ENCODE data around the gene APBA2.

APBA2 gene

DNA sequence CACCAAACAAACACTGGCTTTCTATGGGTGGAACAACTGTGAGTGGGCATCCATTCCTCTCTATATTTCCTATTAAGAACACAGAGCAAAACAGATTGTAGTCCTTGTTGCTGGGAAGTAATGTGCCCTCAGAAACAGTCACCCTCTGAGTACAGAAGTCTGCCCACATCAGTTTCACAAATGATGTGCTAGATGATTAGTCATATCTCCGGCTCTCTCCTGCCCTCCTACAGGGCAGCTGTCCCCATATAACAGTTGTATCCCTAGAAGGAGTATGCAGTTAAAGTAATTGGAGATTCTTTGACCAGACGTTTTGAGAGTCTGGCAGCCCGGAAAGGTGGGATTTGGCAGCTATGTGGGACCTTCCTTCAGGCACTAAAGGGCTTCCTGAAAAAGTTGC, 159.9 kb downstream of the APBA2 start:
- DNase-seq: no peak

DNA sequence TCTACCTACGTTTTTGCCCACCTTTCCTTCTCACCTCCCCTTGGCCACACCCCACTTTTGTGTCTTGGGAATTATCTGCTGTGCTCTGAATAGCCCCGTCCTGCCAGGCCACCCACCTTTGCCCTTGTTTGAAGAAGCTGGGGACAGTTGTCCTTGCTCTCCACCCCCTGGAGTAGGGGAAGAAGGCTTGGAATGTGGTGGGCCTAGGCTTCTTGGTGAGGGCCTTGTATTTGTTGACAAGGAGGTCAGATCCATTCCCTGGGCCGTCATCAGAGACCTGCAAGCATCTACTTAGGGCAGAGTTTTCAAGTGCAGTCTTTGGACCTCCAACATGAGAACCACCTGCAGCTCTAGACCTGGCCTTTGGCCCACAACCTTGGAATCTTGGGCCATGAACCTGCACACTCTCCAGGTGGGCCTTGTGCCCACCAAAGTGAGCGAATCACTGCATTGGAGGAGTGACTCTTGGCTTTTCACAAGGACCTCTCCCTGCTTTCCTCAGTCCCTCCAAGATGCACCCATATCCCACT, 160.6 kb downstream of the APBA2 start:
- DNase-seq: no peak

DNA sequence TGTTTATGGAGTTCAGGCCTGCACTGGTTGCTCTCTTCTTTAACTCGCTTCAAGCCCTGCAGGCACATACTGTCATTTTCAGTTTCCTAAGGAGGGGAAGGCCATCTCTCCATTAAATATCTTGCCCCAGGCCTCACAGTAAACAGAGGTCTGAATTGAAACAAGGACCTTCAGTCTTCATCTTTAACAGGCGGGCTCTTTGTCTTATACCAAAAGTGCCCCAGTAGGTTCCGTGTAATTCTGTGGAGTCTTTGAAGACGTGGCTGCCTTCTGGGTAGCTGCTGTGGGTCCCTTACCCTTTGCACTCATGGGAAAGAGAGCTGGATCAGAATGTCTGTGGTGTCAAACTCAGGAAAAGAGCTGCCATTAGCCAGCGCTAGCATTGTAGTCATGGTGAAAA, 161.2 kb downstream of the APBA2 start:
- no peak for DNase-seq

DNA sequence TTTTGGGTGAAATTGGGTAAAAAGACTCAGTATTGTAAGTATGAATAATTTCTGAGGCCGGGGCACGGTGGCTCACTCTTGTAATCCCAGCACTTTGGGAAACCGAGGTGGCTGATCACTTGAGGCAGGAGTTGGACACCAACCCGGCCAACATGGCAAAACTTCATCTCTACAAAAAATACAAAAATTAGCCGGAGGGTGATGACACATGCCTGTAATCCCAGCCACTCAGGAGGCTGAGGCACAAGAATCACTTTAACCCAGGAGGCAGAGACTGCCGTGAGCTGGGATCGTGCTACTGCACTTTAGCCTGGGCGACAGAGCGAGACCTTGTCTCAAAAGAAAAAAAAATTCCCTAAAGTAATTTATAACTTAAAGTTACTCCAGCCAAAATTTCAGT, 162.2 kb downstream of the APBA2 start:
- no peak for DNase-seq

DNA sequence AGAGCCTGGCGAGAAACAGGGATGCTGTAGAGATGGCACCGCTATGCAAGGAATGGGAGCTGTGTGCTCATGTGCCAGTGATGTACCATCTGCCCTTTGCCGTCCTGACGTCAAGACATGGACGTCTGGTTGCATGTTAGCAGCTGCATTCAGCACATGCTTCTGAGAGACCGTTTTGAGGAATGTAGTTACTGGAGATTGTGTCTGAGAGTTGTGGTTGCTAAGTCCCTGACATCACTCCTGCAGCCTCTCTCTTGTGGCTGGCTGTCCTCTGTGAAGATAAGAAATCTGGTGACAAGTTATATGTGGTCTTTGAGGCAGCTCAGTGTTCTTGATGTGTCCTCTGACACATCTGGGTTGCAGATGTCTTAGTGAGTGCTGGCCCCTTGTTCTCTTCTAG, 165.1 kb downstream of the APBA2 start:
- no peak for DNase-seq

DNA sequence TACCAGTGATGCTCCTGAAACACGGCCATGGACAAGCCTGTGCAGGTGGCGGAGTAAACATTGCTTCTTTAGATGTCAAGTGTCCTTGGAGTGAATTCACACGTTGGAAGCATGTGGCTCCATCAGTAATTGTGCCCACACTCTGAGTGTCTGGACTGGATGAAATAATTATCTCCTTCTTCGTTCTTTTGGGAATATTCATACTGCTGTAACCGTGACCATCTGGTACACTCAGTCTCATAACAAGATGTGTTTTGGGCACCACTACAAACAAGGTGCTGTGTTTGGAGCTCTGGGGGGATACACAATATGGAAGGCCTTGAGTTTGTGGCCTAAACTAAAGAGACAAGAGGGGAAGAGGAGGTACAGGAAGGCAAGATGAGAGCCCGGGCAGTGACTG, 165.6 kb downstream of the APBA2 start:
- no peak for DNase-seq

DNA sequence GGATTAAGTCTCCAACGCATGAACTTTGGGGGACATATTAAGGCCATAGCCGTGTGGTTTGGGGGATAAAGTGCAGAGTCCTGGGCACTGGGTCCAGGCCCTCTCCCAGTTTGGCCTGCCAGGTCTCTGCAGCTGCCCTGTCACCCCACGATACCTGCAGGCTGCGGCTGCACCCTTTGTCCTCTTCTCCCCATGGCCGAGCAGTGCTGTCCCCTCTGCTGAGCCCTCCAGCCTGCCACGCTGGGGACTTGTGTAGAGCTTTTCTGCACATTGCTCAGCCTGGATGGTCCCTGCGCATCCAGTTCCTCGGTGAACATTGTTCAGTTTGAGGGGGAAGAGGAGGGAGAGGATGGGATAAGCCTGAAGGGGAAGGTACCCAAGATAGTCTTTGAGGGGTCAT, 167.2 kb downstream of the APBA2 start:
- no peak for DNase-seq

DNA sequence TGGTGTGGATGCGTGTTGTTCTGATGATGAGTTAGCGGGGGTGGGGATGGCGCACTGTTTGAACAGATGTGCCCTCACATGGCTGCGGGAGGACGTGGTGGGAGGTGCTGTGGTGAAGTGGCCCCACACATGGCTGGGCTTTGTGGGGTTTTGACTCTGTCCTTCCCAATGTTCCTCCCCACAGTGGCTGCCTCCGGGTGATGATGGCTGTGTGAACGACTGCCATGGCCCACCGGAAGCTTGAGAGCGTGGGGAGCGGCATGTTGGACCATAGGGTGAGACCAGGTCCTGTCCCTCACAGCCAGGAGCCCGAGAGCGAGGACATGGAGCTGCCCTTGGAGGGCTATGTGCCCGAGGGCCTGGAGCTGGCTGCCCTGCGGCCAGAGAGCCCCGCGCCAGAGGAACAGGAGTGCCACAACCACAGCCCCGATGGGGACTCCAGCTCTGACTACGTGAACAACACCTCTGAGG, 167.9 kb downstream of the APBA2 start:
- DNase-seq: no peak

DNA sequence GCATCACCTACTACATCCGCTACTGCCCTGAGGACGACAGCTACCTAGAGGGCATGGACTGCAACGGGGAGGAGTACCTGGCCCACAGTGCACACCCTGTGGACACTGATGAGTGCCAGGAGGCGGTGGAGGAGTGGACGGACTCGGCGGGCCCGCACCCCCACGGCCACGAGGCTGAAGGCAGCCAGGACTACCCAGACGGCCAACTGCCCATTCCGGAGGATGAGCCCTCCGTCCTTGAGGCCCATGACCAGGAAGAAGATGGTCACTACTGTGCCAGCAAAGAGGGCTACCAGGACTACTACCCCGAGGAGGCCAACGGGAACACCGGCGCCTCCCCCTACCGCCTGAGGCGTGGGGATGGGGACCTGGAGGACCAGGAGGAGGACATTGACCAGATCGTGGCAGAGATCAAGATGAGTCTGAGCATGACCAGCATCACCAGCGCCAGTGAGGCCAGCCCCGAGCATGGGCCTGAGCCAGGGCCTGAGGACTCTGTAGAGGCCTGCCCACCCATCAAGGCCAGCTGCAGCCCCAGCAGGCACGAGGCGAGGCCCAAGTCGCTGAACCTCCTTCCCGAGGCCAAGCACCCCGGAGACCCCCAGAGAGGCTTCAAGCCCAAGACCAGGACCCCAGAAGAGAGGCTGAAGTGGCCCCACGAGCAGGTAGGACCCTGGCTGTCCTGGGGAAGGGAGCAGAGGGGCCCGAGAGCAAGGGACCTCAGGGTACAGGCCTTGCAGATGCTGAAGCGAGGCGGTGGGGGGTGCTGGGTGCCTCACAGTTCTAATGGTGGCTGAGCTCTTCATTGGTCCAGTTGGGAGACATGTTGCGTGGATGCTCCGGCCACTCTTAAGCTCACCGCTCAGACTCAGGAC, 168.6 kb downstream of the APBA2 start:
- DNase-seq: no peak

DNA sequence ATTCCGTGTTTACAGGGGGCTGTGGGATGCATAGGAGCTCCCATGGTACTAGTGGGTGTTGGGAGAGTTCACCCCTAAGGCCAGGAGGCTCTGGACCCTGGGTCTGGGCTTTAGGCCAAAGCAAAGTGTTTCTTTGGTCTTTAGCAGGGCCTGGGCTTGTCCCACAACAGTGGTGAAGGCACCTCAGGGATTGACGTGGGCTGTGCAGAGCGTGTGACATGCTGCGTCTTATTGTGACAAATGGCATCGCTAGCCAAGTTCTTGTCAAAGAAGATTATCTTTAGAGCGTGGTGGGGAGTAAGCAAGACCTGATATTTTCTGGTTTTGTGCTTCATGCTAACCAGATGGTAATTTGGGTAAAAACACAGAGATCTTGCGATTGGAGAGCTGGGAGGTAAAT, 170.1 kb downstream of the APBA2 start:
- DNase-seq: no peak

DNA sequence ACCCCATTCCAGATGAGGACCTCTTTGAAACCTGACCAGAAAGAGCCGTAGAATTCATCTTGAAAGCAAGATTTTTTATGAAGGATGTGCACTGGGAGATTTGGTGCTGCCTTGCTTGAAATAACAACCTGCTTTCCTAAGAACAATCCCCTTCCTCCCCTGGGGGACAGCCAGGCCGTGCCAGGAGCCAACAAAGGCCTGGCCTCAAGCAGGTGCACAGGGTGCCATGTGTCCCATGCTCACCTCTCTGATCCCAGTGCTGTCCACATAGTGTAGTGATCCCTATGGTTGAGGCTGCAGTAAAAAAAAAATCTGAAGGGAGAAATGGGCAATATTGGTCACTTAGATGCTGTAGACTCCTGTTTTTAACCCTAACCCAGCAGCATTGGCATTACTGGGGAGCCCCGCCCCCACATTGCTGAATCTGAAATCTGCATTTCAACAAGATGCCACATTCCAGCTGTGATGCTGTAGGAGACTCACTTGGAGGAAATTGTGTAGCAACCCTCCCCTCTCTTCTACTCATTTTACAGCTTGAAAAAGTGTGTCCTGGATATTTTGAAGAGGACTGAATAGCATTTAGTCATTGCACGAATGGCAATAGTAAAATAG, 171.2 kb downstream of the APBA2 start:
- DNase-seq: no peak

DNA sequence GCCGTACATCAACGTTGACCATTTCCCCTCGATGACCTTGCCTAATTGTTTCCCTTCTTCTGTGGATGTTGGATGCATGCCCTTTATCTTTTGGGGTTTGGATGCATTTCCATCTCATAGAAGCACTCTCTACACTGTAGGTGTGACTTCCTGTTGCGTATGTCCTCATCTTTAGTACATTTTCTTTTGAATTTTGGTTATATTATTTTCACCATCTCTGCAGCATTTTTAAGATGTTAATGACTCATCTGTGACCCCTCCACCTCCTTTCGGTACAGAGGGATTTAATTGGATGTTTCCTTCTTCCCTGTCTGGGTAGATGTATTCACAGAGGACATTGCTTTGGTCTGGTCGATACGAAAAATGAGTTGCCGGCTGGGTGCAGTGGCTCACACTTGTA, 172.1 kb downstream of the APBA2 start:
- DNase-seq: no peak

DNA sequence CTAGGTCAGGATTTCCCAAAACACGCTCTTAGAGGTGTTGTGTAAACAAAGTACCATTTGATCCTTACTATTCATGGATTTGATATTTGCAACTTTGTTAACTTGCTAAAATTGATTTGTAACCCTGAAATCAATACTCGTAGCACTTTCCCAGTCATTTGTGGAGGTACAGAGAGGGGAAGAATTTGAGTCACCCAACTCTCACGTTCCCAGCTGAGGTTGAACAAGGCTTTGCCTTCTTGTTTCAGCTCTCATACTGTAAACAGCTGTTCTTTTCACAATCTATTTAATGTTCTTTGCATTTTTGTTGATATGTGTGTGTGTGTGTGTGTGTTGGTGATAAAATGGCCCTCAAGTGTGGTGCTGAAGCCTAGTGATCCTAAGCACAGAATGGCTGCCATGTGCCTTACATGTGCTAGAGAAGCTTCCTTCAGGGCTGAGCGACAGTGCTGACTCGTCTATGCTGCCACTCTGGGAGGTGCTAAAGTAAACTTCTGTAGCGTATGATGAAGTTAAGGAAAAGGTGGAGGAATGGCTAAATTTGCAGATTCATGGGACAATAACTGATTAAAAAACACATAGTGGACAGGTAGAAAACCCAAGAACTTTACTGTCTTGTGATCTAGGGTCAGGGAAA, 173.2 kb downstream of the APBA2 start:
- no peak for DNase-seq

DNA sequence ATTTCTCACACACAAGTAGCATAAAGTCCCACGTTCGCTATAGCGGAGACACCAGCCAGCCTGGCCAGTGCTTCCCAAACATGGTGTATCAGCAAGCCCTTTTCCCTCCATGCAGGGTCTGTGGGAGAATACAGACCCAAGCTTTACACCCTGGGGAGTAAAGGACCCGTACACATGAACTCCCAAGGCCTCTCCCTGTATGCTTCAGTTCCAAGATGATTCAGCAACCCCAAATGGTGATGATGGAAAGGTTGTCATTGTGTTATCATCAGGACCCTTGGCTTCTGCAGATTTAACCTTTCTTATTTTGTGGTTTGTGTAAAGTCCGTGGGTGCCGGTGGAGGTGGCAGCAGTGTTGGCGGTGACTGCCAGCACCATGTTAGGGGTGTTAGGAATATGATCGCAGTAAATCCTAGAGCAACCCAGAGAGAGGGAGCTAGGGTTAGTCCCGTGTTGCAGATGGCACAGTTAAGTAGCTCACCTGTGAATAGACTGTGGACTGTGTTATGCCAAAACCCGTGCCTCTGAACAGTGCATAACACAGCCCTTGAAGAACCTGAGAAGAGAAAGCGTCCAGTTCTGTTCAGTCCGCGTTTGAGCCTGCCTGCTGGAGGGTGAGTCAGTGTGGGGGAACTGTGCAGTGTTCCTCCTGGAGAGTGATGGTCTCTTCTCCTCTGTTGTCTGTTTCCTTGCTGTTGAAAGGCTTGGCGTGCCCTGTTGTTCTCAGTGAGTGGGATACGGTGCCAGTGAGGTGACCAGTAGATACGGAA, 174.3 kb downstream of the APBA2 start:
- DNase-seq: no peak

DNA sequence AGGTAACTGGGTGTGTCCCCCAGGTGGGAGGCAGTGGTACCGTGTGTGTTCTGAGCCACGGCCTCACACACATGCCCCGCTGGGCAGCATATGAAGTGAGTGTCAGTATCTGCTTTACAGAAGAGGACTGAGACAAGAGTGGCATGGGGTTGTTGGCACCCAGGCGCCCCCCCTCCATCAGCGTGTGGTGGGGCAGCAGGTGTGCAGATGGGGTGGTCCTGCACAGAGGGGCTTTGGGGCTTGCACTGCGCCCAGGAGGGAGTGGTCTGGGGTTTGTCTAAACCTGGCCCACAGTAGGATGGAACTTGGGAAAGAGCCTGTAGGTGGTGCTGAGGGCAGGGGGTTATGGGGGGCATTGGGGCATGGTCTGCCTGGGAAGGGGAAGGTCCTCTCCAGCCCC, 176.0 kb downstream of the APBA2 start:
- DNase-seq: no peak

DNA sequence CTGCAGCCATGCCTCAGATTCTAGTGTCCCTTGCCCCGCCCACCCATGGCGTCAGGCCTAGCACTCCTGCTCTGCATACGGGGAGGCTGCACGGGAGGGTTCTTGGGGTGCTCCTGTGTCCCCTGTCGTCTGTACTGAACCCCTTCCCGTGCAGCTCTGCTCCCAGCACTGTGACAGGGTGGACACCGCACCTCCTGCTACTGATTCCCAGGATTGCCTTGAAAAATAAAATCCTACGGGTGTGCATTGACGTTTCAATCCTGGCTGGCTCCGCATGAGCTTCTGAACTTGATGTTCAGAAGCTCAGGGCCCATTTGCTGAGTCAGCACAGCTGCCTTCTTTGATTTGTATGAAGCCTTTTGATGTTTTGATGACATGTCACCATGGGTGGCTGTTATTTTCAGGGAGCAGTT, 176.4 kb downstream of the APBA2 start:
- no peak for DNase-seq

DNA sequence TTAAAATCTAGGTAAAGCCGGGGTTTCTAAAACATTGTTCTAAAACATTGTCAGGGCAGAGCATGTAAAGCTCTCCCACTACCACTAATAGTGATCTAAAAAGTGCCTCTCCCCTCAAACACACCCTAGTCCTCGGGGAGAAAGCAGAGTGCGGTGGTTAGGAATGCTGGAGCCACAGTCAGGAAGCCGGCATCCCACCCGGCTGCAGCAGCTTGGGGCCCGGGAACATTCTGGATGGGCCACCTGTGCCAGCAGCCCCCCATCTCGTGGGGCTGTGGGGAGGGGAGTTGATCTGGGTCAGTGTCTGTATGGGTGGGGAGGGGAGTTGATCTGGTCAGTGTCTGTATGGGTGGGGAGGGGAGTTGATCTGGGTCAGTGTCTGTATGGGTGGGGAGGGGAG, 176.9 kb downstream of the APBA2 start:
- no peak for DNase-seq

DNA sequence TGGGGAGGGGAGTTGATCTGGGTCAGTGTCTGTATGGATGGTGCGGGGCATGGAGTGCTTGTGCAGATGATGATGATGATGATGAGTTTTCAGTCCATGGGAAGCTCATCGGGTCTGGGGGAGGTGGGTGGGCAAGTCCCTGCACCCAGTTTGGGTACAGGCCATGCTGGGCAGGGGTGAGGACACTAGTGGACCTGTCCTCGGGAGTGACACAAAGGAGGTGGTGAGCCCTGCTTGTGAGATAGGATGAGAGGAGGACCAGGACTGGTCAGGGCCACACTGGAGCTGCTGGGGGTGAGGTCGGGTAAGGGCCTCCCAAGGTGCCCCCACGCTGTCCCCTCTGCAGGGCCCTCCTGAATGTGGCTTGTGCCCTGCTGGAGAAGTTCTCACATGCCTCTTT, 177.9 kb downstream of the APBA2 start:
- DNase-seq: no peak

DNA sequence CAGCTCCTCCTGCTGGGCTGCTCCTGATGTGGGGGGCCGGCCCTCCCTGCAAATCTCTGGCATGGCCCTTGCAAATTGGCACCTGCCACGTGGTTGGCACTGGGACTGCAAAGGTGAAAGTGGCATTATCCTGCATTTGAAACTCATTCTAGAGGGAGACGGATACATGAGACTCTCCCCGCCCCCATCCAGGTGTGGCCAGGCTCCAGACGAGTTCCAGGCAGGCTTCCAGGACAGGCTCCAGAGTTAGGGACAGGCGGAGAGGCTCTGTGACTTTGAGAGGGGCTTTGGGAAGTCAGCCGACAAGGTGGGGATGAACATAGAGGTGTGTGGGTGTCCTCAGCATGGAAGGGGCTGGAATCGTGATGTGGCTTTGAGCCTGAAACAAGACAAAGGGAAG, 178.5 kb downstream of the APBA2 start:
- DNase-seq: no peak

DNA sequence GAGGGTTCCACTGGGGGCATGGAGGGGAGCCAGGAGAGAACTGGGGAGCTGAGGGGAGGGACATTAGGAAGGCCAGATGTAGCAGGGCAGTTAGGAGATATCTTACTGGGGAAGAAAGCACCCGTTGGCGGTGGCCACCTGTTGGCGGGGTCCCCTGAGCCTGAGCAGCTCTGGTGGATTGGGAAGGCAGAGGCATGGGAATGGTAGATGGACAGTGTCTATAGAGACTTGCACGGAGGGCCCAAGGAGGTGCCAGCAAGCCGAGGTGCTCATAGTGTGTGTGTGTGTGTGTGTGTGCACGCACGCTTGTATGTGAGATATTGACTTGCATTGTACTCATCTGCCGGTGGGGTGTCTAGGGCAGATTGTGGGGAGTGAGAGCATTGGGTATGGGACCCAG, 179.0 kb downstream of the APBA2 start:
- DNase-seq: no peak

DNA sequence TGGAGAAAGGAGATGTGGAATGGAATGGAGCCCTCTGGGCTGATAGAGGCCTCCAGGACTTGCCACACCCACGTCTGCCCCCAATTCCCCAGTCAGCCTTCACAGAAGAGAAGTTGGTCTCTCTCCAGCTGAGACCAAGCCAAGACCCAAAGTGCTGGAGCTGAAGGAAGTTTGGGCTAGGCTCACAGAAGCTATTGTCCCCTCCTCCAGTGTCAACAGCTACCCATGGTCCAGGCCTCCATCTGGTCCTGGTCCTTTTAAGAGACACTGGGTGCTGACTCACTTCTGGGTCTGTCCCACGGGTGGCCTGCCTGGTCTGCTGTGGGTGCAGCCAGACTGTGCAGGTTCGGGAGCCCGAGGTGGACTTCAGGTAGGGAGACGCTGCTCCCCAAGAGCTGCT, 179.8 kb downstream of the APBA2 start:
- DNase-seq: no peak

DNA sequence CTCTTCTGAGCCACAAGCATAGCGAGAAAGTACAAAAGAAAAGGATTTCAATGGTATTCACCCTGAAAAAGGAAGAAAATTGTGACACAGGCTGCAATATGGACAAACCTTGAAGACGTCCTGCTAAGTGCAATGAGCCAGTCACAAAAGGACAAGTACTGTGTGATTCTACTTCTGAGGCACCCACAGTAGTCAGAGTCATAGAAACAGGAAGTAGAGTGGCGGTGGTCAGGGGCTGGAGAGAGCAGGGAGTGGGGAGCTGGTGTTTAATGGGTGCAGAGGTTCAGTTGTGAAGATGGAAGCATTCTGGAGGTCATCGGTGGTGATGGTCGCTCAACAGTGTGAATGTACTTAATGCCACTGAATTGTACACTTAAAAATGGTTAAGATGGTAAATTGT, 180.5 kb downstream of the APBA2 start:
- no peak for DNase-seq

DNA sequence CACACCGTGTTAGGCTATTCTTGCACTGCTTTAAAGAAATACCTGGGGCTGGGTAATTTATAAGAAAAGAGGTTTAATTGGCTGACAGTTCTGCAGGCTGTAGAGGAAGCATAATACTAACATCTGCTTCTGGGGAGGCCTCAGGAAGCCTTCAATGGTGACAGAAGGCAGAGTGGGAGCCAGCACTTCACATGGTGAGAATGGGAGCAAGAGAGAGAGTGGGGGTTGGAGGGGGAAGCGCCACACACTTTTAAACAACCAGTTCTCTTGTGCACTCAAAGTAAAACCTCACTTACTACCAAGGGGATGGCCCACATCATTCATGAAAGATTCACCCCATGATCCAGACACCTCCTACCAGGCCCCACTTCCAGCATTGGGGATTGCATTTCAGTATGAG, 181.1 kb downstream of the APBA2 start:
- DNase-seq: no peak
